Left renal pelvis (tissue), 4 donors: ENCODE data around the gene SPATS2L. TPM values are rescaled to one million over a fixed set of nuclear protein-coding genes. Genes with fewer than 3 reads are reported as not detected.

Source experiments
- DNase-seq, 4 donors: peaks; one replicate each; pipeline ENCODE4 v3.0.0-alpha.2; 2013; ENCODE audit warnings: low read depth in 4 of 4, low spot score in 3 of 4
- polyA plus RNA-seq, 4 donors: library from polyadenylated mRNA; unstranded; fragments of 120-200 nt; gene quantifications; one replicate each; pipeline ENCODE4 v1.2.1, GENCODE V29; 2013; ENCODE audit not compliant: insufficient read length in 4 of 4

The SPATS2L gene
- polyA plus RNA-seq, 4 donors, result 126 to 187 (median 150) TPM

GRCh38 chr2:200367155-200367554, 60.7 kb downstream of the SPATS2L start:
- no peak for DNase-seq

GRCh38 chr2:200369886-200370285, 63.4 kb downstream of the SPATS2L start:
- no peak for DNase-seq

GRCh38 chr2:200373231-200373630, 66.7 kb downstream of the SPATS2L start:
- no peak for DNase-seq

GRCh38 chr2:200373973-200374416, 67.5 kb downstream of the SPATS2L start:
- no peak for DNase-seq

- DNase-seq, result no peak
Observed at GRCh38 chr2:200376513-200377354, 70.2 kb downstream of the SPATS2L start.

GRCh38 chr2:200377355-200378336, 71.2 kb downstream of the SPATS2L start:
- no peak for DNase-seq

- no peak for DNase-seq
Observed at GRCh38 chr2:200378652-200379290, 72.3 kb downstream of the SPATS2L start.

GRCh38 chr2:200379481-200380090, 73.1 kb downstream of the SPATS2L start:
- DNase-seq, result no peak

GRCh38 chr2:200380091-200380561, 73.6 kb downstream of the SPATS2L start:
- no peak for DNase-seq

GRCh38 chr2:200380833-200381542, 74.5 kb downstream of the SPATS2L start:
- no peak for DNase-seq

- DNase-seq, result no peak
Observed at GRCh38 chr2:200382874-200383273, 76.4 kb downstream of the SPATS2L start.

GRCh38 chr2:200383380-200384110, 77.1 kb downstream of the SPATS2L start:
- DNase-seq, result no peak

- DNase-seq, result no peak
Observed at GRCh38 chr2:200385063-200385635, 78.7 kb downstream of the SPATS2L start.

GRCh38 chr2:200393191-200393590, 86.7 kb downstream of the SPATS2L start:
- DNase-seq, result no peak

- DNase-seq, result no peak
Observed at GRCh38 chr2:200394045-200394444, 87.6 kb downstream of the SPATS2L start.

GRCh38 chr2:200396781-200397242, 90.3 kb downstream of the SPATS2L start:
- no peak for DNase-seq

- no peak for DNase-seq
Observed at GRCh38 chr2:200397785-200398184, 91.3 kb downstream of the SPATS2L start.

- DNase-seq, result no peak
Observed at GRCh38 chr2:200399046-200399445, 92.6 kb downstream of the SPATS2L start.
